DOHH2 (cell line): ENCODE measurements around the gene TCERG1.
"Not testable (repeated sequence)": the region's sequence is repeated elsewhere in the genome, so short reads cannot be mapped to it uniquely, and the experiment has no call there.

Experiments
- H3F3A ChIP-seq: fragments of 200-600 bp; sonication (generic), shearing (Covaris generic); 2 replicates; pipeline ENCODE4 v1.6.0; 2016; ENCODE audit warnings: antibody characterized with exemption, mild to moderate bottlenecking; ENCODE audit not compliant: control insufficient read depth, insufficient read depth
- H3K27ac ChIP-seq: fragments of 200-600 bp; sonication (generic); 2 replicates; pipeline ENCODE4 v1.5.1; 2014; ENCODE audit warnings: low read depth, mild to moderate bottlenecking, low read length, moderate library complexity
- H3K27me3 ChIP-seq: fragments of 200-600 bp; sonication (generic); 2 replicates; pipeline ENCODE4 v1.6.1; 2014; ENCODE audit warnings: mild to moderate bottlenecking, low read length, mixed read lengths; ENCODE audit not compliant: control insufficient read depth
- H3K36me3 ChIP-seq: fragments of 200-600 bp; sonication (generic); 2 replicates; pipeline ENCODE4 v1.6.1; 2014; ENCODE audit warnings: mild to moderate bottlenecking, low read length, moderate library complexity, mixed read lengths; ENCODE audit not compliant: control insufficient read depth
- H3K4me1 ChIP-seq: fragments of 200-600 bp; sonication (generic); 2 replicates; pipeline ENCODE4 v1.6.1; 2014; ENCODE audit warnings: mild to moderate bottlenecking, low read length, mixed read lengths; ENCODE audit not compliant: control insufficient read depth
- H3K4me2 ChIP-seq: fragments of 200-600 bp; sonication (generic); 2 replicates; pipeline ENCODE4 v1.6.0; 2014; ENCODE audit warnings: mild to moderate bottlenecking, low read length, moderate library complexity
- H3K4me3 ChIP-seq: fragments of 200-600 bp; sonication (generic); 2 replicates; pipeline ENCODE4 v1.5.1; 2014; ENCODE audit warnings: mild to moderate bottlenecking, low read length, mixed read lengths
- H3K79me2 ChIP-seq: fragments of 200-600 bp; sonication (generic); 2 replicates; pipeline ENCODE4 v1.6.1; 2014; ENCODE audit warnings: mild to moderate bottlenecking, low read length, mixed read lengths; ENCODE audit not compliant: control insufficient read depth
- H3K9me2 ChIP-seq: fragments of 200-600 bp; sonication (generic); replicated peaks from 2 replicates; pipeline ENCODE4 v1.6.1; 2014; ENCODE audit warnings: mild to moderate bottlenecking, low read length, mixed read lengths; ENCODE audit not compliant: control insufficient read depth
- H3K9me3 ChIP-seq: fragments of 200-600 bp; sonication (generic); 2 replicates; pipeline ENCODE4 v1.6.1; 2014; ENCODE audit warnings: antibody characterized with exemption, low read length, mixed read lengths; ENCODE audit not compliant: control insufficient read depth, insufficient read depth
- H4K20me1 ChIP-seq: fragments of 200-600 bp; sonication (generic); 2 replicates; pipeline ENCODE4 v1.6.0; 2014; ENCODE audit warnings: low read depth, mild to moderate bottlenecking, antibody characterized with exemption, low read length, moderate library complexity; ENCODE audit not compliant: control insufficient read depth, insufficient read depth
- EZH2phosphoT487 ChIP-seq: fragments of 200-600 bp; sonication (generic); IDR thresholded peaks from 2 replicates; pipeline ENCODE4 v1.6.1; 2017; ENCODE audit warnings: borderline replicate concordance, mild to moderate bottlenecking, antibody characterized with exemption, low read length, moderate library complexity, mixed read lengths
- TF ChIP-seq, protein P1 (sequence below): fragments of 200-600 bp; sonication (generic); IDR thresholded peaks from one replicate; pipeline ENCODE4 v1.5.1; 2014; ENCODE audit warnings: antibody characterized with exemption, mild to moderate bottlenecking, low read depth, low read length; ENCODE audit not compliant: poor library complexity, severe bottlenecking

TCERG1 gene

GRCh38 chr5:146553446-146553845, 106.3 kb downstream of the TCERG1 start:
- Histone ChIP-seq H3K9me3 (no peaks in the 10 kb centered on the region), H4K20me1 (no peaks in the 10 kb centered on the region), H3K27ac (no peak overlapping the region), H3K9me2 (no peaks in the 10 kb centered on the region), H3F3A (no peaks in the 10 kb centered on the region), H3K4me1 (no peaks in the 10 kb centered on the region), H3K27me3 (peaks cover 14% of the 10 kb centered on the region), H3K36me3 (no peaks in the 10 kb centered on the region), H3K4me3 (no peak overlapping the region), H3K79me2 (no peaks in the 10 kb centered on the region), H3K4me2 (no peak overlapping the region)
- TF ChIP-seq EZH2phosphoT487 = no peak
- TF ChIP-seq, protein P1, sequence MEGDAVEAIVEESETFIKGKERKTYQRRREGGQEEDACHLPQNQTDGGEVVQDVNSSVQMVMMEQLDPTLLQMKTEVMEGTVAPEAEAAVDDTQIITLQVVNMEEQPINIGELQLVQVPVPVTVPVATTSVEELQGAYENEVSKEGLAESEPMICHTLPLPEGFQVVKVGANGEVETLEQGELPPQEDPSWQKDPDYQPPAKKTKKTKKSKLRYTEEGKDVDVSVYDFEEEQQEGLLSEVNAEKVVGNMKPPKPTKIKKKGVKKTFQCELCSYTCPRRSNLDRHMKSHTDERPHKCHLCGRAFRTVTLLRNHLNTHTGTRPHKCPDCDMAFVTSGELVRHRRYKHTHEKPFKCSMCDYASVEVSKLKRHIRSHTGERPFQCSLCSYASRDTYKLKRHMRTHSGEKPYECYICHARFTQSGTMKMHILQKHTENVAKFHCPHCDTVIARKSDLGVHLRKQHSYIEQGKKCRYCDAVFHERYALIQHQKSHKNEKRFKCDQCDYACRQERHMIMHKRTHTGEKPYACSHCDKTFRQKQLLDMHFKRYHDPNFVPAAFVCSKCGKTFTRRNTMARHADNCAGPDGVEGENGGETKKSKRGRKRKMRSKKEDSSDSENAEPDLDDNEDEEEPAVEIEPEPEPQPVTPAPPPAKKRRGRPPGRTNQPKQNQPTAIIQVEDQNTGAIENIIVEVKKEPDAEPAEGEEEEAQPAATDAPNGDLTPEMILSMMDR = no peak

DNA sequence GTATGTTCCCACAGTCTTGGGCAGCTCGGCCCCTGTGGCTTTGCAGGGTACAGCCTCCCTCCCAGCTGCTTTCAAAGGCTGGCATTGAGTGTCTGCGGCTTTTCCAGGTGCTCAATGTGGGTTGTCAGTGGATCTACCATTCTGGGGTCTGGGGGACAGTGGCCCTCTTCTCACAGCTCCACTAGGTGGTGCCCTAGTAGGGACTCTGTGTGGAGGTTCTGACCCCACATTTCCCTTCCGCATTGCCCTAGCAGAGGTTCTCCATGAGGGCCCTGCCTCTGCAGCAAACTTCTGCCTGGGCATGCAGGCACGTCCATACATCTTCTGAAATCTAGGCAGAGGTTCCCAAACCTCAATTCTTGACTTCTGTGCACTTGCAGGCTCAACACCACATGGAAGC, 109.8 kb downstream of the TCERG1 start:
- H3K27me3 ChIP-seq, H3F3A ChIP-seq, H3K9me3 ChIP-seq, H3K4me2 ChIP-seq, H3K9me2 ChIP-seq, H3K79me2 ChIP-seq, H4K20me1 ChIP-seq, H3K4me3 ChIP-seq, H3K36me3 ChIP-seq, H3K4me1 ChIP-seq, H3K27ac ChIP-seq: not testable (repeated sequence)
- TF ChIP-seq, protein P1 = peak; percentile 27

GRCh38 chr5:146560205-146560812, 113.2 kb downstream of the TCERG1 start:
- H3K27ac ChIP-seq = no peak overlapping the region
- no peaks in the 10 kb centered on the region for H3K9me2 ChIP-seq
- no peak overlapping the region for H3K4me2 ChIP-seq

More at GRCh38 chr5:146560205-146560812, 113.2 kb downstream of the TCERG1 start:
- H3K9me3 ChIP-seq = no peaks in the 10 kb centered on the region
- no peaks in the 10 kb centered on the region for H3F3A ChIP-seq
- H3K4me1 ChIP-seq = no peaks in the 10 kb centered on the region
- no peaks in the 10 kb centered on the region for H4K20me1 ChIP-seq
- no peaks in the 10 kb centered on the region for H3K27me3 ChIP-seq
- H3K79me2 ChIP-seq = no peaks in the 10 kb centered on the region
- TF ChIP-seq EZH2phosphoT487 = no peak
- TF ChIP-seq, protein P1 = no peak
- H3K36me3 ChIP-seq = no peaks in the 10 kb centered on the region
- no peak overlapping the region for H3K4me3 ChIP-seq
